Measurements from ENCODE around the gene MORN1. TPM values are rescaled to one million over a fixed set of nuclear protein-coding genes. Genes with fewer than 3 reads are reported as not detected.

The MORN1 gene
- total RNA-seq, 1 donor: 9.5 TPM

GRCh38 chr1:2389644-2390043 is 1.7 kb downstream of the MORN1 start:
- DNase-seq (ENCODE audit: low read depth): no peak
- H3K4me3 ChIP-seq (ENCODE audit: low read depth, low read length): no peak overlapping the region
- TF ChIP-seq, protein P1, sequence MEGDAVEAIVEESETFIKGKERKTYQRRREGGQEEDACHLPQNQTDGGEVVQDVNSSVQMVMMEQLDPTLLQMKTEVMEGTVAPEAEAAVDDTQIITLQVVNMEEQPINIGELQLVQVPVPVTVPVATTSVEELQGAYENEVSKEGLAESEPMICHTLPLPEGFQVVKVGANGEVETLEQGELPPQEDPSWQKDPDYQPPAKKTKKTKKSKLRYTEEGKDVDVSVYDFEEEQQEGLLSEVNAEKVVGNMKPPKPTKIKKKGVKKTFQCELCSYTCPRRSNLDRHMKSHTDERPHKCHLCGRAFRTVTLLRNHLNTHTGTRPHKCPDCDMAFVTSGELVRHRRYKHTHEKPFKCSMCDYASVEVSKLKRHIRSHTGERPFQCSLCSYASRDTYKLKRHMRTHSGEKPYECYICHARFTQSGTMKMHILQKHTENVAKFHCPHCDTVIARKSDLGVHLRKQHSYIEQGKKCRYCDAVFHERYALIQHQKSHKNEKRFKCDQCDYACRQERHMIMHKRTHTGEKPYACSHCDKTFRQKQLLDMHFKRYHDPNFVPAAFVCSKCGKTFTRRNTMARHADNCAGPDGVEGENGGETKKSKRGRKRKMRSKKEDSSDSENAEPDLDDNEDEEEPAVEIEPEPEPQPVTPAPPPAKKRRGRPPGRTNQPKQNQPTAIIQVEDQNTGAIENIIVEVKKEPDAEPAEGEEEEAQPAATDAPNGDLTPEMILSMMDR (IDR thresholded peaks at IDR 0.05; ENCODE audit: insufficient read depth, low read depth, low read length): no peak

- H3K4me3 ChIP-seq (ENCODE audit: low read depth, low read length): no peak overlapping the region
- no peak for DNase-seq (ENCODE audit: low read depth)
- TF ChIP-seq, protein P1 (IDR thresholded peaks at IDR 0.05; ENCODE audit: insufficient read depth, low read depth, low read length): no peak
These were observed 3.1 kb downstream of the MORN1 start for GRCh38 chr1:2388004-2388913.

DNA sequence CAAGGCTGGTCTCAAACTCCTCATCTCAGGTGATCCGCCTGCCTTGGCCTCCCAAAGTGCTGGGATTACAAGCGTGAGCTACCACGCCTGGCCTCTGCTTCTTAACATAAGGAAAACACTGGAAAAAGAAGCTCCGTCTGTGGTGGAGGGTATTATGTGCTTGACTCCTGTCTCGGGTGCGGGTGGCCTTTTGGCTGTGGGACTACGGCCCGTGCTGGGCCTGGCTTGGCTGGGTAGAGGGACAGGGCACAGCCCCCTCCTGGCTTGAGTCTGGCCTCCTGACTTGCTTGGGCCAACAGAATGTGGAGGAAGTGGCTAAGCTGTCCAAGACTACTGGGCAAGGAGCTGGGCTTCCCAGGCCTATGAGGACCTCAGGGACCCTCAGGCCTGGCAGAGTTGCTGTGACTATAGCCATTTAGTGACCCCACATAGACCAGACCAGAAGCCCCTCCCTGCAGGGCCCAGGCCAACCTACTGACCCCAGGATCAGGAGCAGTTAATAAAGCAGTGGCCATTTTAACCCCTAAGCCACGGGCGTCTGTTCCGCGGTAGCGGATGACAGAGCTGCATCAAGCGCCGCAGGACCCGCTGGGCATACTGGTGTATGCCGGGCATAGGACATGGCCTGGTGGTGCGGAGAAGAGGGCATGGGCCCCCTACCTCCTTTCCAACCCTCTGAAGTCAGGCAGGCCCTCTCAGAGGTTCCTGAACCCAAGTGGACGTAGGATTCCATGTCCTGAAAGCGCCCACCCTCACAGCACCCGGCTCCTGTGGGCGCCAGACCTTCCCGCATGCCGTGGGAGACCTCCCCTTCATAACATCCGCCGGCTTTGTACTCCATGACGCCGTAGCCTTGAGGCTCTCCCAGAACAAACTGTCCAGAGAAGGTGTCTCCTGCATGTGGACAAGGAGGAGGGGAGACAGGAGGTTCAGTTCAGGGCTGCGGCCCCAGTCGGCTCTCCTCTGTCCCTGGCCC is 4.4 kb downstream of the MORN1 start:
- TF ChIP-seq, protein P1 (IDR thresholded peaks at IDR 0.05; ENCODE audit: insufficient read depth, low read depth, low read length): no peak
- no peak overlapping the region for H3K4me3 ChIP-seq (ENCODE audit: low read depth, low read length)
- DNase-seq (ENCODE audit: low read depth): no peak

DNA sequence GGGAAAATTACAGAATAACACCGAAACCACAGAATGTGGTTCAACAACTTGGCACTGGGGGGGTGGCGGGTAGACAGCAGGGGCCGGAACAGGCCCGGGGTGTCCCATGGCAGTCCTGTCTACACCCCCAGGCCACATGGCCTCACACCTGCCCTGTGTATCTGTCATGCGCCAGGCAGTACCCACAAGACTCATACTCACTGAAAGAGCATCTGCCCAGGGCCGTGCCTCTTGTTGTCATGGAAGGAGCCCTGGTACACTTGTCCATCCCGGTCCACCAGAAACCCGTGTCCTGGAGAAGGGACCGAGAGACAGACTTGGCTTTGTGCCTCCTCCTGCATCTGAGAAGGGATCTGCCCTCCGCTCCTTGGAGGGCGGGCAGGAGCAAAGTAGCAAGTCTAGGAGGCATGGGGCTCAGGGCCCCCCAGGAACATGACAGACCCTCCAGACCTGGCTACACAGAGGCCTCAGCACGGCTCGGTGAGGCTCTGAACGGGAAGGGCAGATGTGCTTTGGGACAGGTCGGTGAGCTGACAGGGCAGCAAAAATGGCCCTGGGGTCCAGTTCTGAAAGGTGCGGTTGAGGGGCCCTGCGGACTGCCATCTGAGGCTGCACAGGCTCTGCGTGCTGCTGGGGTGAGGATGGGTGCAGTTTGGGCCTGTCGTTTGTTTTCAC is 5.6 kb downstream of the MORN1 start:
- no peak for DNase-seq (ENCODE audit: low read depth)
- TF ChIP-seq, protein P1 (IDR thresholded peaks at IDR 0.05; ENCODE audit: insufficient read depth, low read depth, low read length): no peak
- H3K4me3 ChIP-seq (ENCODE audit: low read depth, low read length): no peak overlapping the region

- TF ChIP-seq, protein P1 (IDR thresholded peaks at IDR 0.05; ENCODE audit: insufficient read depth, low read depth, low read length): no peak
- H3K4me3 ChIP-seq (ENCODE audit: low read depth, low read length): no peak overlapping the region
- no peak for DNase-seq (ENCODE audit: low read depth)
These were observed 6.3 kb downstream of the MORN1 start for GRCh38 chr1:2384941-2385481.
